Ammon's horn (tissue), 1 donor: ENCODE data around the gene CHAT.
A peak's percentile ranks its signal among the peaks of the same experiment; 100 is the strongest.

Experiments
- DNase-seq: peaks from one replicate; pipeline ENCODE4 v3.0.0-alpha.2; 2016; ENCODE audit warnings: low spot score

Gene CHAT

GRCh38 chr10:49613882-49614241, at the start of gene CHAT:
TSS of gene CHAT (plus strand) at chr10:49614037. CDS start at chr10:49614190, 153 bp downstream.
- DNase-seq = no peak

DNA sequence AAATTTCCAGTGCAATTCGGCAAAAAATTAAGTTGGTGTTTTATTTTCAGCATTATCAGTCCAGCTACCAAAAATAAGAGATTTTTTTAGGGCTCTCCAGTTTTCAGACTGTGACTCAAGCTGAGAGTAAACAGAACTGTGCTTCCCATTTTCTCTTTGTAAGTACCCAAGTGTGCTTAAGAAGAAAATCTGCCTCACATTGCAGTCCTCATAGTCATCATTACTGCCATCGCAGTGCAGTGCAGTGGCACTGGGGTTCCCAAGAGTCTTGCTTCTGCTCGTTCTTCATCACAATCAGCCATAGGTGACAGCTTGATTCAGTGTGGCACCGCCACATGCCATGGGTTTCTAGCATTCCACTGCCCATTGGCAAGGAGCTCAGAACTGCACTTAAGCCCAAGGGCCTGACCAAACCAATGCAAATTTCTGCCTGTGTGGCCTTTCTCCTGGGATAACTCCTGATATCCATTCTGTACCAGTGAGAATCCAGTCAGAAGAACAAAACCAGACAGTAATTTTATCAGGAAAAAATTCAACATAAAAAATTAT, 49.3 kb upstream of the CHAT start:
- DNase-seq = no peak

DNA sequence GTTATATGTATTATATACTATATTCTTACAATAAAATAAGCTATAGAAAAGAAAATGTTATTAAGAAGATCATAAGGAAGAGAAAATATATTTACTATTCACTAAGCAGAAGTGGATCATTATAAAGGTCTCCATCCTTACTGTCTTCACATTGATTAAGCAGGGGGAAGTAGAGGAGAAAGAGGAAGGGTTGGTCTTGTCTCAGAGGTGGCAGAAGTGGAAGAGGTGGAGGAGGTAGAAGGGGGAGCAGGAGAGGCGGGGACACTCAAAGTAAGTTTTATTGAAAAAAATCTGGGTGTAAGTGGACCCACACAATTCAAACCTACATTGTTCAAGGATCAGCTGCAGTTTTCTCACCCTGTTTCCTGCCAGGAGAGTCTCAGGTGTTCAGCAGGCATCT, 46.0 kb upstream of the CHAT start:
- DNase-seq = no peak

- no peak for DNase-seq
Observed at GRCh38 chr10:49568235-49568634, 45.6 kb upstream of the CHAT start.

DNA sequence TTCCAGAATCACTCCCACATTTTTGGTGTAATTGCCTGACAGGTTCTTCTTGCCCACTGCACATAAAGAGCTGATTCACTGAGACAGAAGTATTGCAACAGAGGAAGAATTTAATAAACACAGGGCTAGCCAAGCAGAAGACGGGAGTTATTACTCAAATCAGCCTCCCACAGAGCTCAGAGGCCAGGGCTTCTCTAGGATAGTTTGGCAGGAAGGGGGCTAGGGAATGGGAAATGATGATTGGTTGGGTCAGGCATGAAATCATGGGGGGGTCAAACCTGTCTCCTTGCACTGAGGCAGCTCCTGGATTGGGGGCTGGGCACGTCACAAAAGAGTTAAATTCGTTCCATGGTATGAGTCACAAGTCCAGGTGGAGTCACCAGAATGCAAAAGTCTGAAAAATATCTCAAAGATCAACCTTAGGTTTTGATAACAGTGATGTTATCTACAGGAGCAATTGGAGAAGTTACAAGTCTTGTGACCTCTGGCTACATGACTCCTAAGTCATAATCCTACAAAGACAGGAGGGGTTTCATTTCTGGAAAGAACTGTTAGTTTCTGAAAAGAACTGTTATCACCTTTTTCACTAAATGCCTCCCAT, 44.7 kb upstream of the CHAT start:
- DNase-seq = no peak

DNA sequence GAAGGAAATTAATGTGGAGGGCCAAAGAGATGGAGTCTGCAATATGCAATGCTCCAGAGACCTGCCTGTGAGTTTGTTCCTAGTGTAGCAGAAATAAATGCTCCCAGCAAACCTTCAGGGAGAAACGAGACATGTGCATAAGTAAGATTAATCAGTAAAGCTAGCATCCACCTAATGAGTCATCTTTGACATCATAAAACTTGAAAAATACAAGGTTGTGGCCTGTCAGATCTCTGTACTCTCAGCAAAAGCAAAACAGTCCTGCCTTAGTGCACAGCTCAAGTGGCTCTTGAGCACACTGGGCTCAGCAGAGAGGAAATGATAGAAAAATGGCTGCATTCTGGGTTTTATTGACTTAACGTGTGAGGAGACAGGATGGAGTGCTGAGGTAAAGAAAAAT, 42.4 kb upstream of the CHAT start:
- no peak for DNase-seq

GRCh38 chr10:49572594-49573114, 41.2 kb upstream of the CHAT start:
- DNase-seq = no peak

- no peak for DNase-seq
Observed at GRCh38 chr10:49575489-49576072, 38.3 kb upstream of the CHAT start.

GRCh38 chr10:49577182-49577925, 36.5 kb upstream of the CHAT start:
- no peak for DNase-seq

- no peak for DNase-seq
Observed at GRCh38 chr10:49578392-49578791, 35.4 kb upstream of the CHAT start.

DNA sequence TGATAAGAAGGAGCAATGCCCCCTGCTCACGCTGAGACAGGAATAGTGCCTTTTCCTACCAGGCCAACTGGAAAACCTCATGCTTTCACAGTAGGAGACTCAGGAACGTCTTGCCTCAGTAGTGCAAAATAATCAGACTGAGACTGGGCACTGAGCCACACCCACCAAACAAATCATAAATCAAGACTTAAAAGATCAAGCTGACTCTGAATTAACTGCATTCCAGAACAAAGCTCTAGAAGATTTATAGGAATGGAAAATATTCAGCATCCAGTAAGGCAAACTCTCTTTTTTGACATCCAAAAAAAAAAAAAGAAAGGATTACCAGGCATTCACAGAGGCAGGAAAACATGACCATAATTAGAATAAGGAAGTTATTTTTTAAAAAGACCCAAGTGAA, 34.2 kb upstream of the CHAT start:
- no peak for DNase-seq

- no peak for DNase-seq
Observed at GRCh38 chr10:49585387-49585786, 28.4 kb upstream of the CHAT start.

DNA sequence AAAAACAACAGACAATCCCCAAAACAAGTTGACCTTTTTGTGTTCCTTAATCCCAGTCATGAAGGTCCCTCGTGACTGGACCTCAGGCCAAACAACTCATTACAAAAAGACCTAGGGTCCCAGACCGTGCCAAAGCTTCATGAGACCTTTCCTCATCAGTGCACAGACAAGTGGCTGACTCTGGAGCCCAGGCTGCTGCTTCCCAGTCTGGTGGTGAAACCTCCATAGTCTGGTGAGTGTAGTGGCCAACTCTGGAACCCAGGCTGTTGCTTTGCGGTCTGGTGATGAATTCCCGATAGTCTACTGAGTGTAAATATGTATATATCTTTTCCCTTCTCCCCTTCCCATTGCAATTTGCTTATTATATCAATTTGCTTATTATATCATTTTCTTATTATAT, 25.9 kb upstream of the CHAT start:
- no peak for DNase-seq

GRCh38 chr10:49592726-49593563, 20.9 kb upstream of the CHAT start:
- DNase-seq = peak; percentile 69

DNA sequence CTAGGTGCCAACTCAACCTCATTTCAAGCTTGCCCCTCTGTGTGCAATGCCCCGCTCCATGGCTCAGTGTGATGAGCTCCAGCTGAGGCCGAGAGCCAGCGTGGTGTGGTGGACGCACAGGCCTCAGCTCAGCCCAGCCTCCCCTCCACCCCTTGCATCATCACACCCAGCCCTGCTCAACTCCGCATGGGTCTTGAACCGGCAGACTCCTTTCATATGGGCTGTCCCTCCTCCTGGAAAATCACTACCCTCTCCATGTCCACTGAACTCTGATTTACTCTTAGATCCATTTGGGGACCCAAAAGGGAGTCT, 20.3 kb upstream of the CHAT start:
- DNase-seq = no peak

DNA sequence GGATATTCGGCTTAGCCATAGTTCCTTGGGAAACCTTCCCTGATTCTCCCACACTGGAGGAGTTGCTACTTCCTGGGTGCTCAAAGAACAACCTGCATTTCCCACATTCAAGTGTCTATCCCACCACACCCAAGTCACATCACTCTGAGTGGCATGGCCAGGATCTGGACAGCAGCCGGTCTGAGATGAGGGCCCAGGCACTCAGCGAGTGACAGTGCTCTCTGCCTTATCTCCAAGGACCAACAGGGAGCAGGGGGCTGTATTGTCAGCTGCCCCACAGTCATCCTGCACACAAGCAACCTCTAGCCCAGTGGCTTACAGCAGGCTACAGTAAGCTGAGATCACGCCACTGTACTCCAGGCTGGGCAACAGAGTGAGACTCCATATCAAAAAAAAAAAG, 19.8 kb upstream of the CHAT start:
- DNase-seq = no peak

DNA sequence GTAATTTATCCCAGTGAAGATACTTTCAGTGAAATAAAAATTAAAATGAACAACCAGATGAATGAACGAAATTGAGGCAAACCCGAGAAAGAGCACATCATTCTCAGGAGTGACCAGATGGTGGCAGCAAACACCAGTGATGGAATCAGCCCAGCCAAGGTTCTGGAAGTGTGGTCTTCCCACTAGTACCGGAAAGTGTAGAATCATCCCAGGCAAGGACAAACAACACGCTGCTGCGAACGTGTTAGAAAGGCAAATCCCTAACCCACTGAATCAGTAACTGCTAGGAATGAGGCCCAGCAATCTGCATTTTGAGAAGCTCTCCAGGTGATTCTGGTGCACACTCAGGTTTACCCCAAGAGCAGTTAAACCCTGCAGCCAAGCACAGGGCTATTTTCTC, 19.2 kb upstream of the CHAT start:
- peak; percentile 80 for DNase-seq

DNA sequence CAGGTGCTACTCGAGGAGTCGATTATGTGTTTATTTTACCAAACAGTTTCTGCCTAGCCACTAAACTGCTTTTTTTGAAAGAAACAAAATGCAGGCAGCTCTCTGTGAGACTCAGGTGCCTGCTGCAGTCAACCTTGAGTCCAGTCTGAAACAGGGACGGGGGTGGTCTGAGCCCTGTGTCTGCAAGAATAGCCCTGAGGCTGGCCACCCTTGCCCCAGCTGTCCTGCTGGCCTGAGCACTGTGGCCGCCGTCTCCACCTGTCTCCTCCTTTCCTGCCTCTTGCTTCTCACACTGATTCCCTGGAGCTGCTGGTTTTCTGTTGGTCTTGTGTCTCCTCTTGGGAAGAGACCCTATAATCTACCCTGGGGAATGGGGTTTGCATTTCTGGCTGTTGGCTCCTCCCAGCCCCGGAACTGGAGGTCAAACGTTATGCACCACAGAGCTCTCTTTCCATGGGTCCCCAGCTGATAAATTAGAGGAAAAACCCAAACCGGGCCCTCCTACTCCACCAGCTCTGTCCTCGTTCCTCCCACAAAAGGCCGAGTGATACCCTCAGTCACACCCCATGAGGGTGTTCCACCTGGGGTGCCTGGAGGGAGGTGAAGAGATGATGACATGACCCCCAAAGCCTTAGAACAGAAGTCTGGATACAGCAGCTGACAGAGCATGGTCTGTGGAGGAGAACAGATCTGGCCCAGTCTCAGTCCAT, 18.7 kb upstream of the CHAT start:
- no peak for DNase-seq

GRCh38 chr10:49595713-49596492, 17.9 kb upstream of the CHAT start:
- no peak for DNase-seq

DNA sequence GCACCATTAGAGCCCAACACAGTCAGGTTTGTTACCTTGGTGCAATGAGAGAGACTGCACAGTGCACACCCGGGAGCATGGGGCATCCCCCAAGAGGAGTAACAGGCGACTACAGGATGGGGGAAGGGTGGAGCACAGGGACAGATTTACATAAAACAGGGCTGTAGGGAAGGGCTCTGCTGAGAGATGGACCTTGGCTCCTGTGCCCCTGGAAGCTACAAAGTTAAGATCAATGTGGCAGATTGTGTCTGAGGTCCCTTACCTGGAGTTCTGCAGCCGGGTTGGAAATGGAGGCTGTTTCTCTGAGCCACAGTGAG, 17.4 kb upstream of the CHAT start:
- DNase-seq = no peak

- no peak for DNase-seq
Observed at GRCh38 chr10:49596836-49597235, 17.0 kb upstream of the CHAT start.
